GM08714 (cell line): Measurements from ENCODE around the gene GLRA3.

Source experiments
- H3K4me3 ChIP-seq: fragments of 200-500 bp; sonication (Bioruptor generic); 2 replicates; pipeline ENCODE4 v1.5.1; 2014; ENCODE audit warnings: mild to moderate bottlenecking, low read length, inconsistent platforms
- ZNF274 ChIP-seq: IDR thresholded peaks from 2 replicates; pipeline ENCODE4 v1.6.1; 2012; ENCODE audit warnings: mild to moderate bottlenecking, low read depth, low read length

Gene GLRA3

DNA sequence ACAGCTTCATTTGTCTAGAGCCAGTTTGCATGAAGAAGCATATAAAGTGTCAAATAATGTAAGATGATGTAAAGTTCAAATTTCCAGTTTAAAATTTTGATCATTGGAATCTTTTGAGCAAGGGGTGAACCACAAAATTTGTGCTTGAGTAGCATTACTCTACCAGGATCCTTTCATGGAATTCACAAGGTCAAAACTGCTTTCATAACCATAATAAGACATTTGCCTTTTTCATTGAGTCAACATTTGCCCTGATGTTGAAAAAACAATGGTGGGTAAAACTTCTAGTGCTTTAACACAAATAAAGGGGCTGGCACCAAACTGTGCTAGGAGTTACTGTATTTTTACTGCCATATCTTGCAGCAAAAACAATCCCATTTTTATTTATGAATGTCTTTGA lies 142.2 kb downstream of the GLRA3 start:
- no peak overlapping the region for H3K4me3 ChIP-seq
- no peak for TF ChIP-seq ZNF274

DNA sequence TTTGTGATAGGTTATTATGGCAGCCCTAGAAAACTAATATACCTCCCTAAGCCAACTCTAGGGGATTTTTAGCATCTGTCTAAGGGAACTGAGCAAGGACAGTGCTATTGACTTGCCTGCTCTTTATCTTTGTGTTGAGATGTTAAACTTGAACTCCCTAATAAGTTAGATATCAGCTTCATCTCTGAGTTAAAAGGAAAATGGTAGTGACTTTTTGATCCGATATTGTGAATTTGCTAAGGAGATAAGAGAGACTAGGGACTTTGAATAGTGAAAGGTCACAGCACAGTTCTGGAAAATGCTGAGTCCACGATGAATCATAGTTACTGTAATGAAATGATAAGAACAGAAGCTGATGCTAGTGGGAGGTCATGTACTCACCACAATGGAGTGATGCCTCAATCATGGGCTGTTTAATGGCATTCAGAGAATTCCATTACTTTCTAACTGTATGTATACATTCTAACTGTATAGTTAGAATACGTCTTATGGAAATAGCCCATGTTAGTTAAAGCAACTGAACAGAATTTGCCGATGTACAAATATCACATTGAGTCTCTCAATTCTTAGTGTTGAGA lies 147.2 kb downstream of the GLRA3 start:
- no peak for TF ChIP-seq ZNF274

GRCh38 chr4:174674305-174674840 lies 154.7 kb downstream of the GLRA3 start:
- no peak overlapping the region for H3K4me3 ChIP-seq

More for the DNA sequence above, 147.2 kb downstream of the GLRA3 start:
- no peak overlapping the region for H3K4me3 ChIP-seq

DNA sequence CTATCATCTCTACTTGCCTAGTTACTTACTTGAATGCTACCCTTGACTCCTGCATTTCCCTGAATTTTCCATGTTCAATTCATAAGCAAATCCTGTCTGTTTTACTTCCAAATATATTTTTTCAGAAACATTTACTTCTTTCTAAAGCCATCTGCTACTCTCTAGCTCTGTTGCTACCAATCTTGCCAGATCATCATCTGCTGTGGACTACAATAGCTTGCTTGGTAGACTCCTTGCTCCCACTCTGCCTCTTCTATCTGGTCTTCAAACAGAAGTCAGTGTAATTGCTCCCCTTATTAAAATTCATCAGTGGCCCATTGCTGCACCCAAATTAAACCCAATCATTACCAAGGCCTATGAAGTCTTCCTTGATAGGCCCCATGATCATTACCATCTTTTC lies 155.2 kb downstream of the GLRA3 start:
- TF ChIP-seq ZNF274: no peak
- H3K4me3 ChIP-seq: no peak overlapping the region

More at GRCh38 chr4:174674305-174674840, 154.7 kb downstream of the GLRA3 start:
- no peak for TF ChIP-seq ZNF274

GRCh38 chr4:174672276-174672675 lies 156.8 kb downstream of the GLRA3 start:
- no peak overlapping the region for H3K4me3 ChIP-seq
- TF ChIP-seq ZNF274: no peak

- no peak for TF ChIP-seq ZNF274
- H3K4me3 ChIP-seq: no peak overlapping the region
Measured at GRCh38 chr4:174669270-174669669, 159.8 kb downstream of the GLRA3 start.

DNA sequence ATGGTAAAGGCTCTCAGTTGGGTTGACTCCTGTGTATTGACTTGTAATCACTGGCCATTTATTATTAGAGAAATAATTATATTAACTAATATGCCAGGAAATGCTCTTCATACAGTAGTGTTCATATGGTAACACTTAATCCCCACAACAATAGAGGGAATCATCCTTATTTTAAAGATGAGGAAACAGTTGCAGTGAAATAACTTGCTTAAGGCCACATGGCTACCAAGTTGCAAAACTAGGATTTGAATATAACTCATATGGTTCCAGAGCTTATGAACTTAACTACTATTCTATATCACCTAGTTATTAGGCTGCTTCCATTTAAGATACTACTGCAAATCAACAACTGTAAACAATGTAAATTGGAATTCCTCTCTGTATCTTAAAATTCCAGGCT lies 163.2 kb downstream of the GLRA3 start:
- no peak overlapping the region for H3K4me3 ChIP-seq
- no peak for TF ChIP-seq ZNF274

DNA sequence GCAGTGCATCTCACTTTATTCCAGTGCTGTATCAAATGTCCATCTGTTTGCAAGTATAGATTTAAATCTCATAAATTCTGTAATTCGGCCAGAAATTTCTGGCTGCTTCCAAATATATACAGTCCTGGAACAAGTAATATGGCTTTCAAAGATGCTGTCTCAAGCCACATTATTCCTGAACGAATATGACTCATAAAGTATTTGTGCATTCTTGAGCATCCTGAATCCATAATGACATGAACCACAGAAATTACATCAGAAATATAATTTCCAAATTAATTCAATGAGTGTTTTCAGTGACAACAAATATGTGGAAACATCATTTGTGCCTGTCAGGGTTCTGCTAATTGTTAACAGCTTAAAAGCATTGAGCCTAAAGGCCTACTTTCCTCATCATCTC lies 165.8 kb downstream of the GLRA3 start:
- H3K4me3 ChIP-seq: no peak overlapping the region
- TF ChIP-seq ZNF274: no peak

DNA sequence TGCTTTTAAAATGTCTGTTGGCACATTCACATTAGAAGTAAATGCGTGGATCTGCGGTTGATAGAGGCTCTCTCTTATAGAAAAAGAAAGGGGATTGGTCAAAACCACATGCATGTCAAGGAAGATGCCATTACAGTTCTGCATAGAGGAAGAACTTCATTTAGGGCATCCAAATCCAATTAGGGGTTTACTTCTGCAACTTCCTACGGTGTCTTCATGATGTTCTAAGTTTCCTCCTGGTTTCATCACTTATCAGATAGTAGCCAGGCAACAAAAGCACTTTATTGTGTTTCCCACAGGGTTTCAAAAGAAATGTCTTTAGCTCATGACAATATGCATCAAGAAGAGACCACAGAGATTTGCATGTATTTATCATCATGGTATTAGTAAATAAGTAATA lies 170.8 kb downstream of the GLRA3 start:
- TF ChIP-seq ZNF274: no peak
- H3K4me3 ChIP-seq: no peak overlapping the region

DNA sequence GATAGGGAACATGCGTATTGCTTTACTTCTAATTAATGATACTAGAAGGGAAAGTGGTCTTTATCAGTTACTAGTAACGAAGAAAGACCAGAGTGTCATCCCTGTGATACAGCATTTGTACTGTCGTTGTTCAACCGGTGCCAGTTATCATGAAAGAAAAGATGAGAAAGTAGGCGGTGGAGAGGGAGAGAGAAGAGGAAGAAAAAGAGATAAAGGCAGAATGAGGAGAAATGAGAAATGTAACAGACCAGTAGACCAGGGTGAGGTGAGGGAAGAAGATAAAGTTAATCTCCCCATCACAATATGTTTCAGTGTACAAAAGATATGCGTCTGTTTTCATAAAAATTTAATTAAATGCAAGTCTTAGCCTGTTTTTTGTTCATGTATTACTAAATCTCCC lies 171.6 kb downstream of the GLRA3 start:
- H3K4me3 ChIP-seq: no peak overlapping the region
- no peak for TF ChIP-seq ZNF274

GRCh38 chr4:174654634-174655033 lies 174.4 kb downstream of the GLRA3 start:
- TF ChIP-seq ZNF274: no peak

DNA sequence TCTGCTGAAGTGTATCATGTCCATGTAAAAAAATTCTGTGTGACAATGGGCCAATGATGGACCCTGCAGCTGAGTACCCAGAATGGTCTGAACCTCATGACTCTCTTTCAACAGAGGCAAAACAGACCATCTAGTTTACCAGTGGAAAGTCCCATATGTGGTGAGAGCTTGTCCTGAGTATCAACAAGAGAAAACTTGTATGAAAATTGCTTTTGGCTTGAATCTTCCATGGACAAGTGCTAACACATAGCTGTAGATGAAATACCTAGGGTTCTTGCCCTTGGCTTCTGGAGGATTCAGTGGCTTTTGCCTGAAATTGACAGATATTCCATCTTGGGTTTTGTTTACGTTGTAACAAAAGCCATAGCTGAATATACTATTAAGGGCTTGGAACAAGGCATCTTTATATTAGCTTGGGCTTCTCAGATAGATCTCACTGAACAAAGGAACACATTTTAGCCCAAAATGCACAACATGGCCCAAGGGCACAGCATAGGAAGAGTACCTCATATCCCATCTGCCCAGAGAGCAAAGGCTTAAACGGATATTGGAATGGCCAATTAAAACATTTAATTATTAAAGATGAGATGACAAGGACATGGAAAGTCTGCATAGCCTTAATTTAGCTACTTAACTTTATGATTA lies 178.2 kb downstream of the GLRA3 start:
- TF ChIP-seq ZNF274: no peak
- H3K4me3 ChIP-seq: no peak overlapping the region

More at GRCh38 chr4:174654634-174655033, 174.4 kb downstream of the GLRA3 start:
- H3K4me3 ChIP-seq: no peak overlapping the region

DNA sequence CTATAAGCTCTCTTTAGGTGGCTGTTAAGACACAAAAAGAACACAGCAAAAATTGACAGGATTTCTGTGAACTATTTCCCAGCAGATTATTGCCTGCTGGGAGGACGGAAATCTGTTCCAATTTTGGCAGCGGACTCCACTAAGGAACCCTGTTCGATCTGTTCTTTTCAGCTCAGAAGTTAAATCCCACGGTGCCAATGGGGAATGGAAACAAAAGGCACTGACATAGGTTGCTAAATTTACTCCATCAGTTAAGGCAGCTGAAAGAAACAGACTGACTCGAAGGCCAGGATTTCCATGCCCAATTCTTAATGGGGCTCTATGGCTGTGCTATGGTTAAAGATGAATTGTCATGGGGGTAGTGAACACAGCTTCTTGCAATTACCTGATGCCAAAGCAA lies 180.2 kb downstream of the GLRA3 start:
- no peak overlapping the region for H3K4me3 ChIP-seq
- no peak for TF ChIP-seq ZNF274

- TF ChIP-seq ZNF274: no peak
- H3K4me3 ChIP-seq: no peak overlapping the region
Measured at GRCh38 chr4:174646326-174646725, 182.7 kb downstream of the GLRA3 start.

DNA sequence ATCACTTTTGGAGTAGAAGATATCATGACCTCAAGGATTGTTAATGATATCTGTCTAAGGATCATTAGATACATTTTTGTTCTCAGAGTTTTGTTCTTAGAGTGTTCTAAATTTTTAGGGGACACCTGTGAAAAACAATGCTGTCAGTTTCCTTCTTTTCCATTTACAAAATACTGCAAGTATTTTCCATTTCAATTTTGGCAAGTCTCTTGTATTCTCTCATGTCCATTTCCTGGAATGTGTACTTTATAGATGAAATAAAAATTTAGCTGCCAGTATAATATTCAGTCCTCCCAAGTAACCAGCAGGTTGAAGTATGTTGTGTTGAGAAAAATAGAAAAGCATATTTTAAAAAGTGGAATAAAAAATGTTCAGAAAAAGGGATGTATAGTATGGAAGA lies 188.9 kb downstream of the GLRA3 start:
- no peak for TF ChIP-seq ZNF274
- no peak overlapping the region for H3K4me3 ChIP-seq
